GM23338 (cell line): ENCODE results near the gene GNB2.

Experiments used
- CREB1 ChIP-seq: fragments of 250-450 bp; sonication (Bioruptor Pico); IDR thresholded peaks from 2 replicates; pipeline ENCODE4 v1.5.0; 2020; ENCODE audit warnings: low read depth, mild to moderate bottlenecking, moderate library complexity
- EZH2 ChIP-seq: fragments of 200-600 bp; sonication (generic); IDR thresholded peaks from one replicate; pipeline ENCODE4 v1.8.0; 2017; ENCODE audit warnings: antibody characterized with exemption, mild to moderate bottlenecking, low read depth; ENCODE audit not compliant: unreplicated experiment
- EZH2phosphoT487 ChIP-seq: fragments of 200-600 bp; sonication (generic); IDR thresholded peaks from one replicate; pipeline ENCODE4 v1.8.1; 2018; ENCODE audit warnings: antibody characterized with exemption; ENCODE audit not compliant: unreplicated experiment
- JUNB ChIP-seq: IDR thresholded peaks from one replicate; pipeline ENCODE4 v1.6.1; 2016; ENCODE audit warnings: antibody characterized with exemption; ENCODE audit not compliant: unreplicated experiment
- NANOG ChIP-seq: IDR thresholded peaks from 2 replicates; pipeline ENCODE4 v1.6.1; 2016; ENCODE audit warnings: antibody characterized with exemption, borderline replicate concordance
- POLR2AphosphoS5 ChIP-seq: IDR thresholded peaks from 2 replicates; pipeline ENCODE4 v1.6.1; 2016; ENCODE audit warnings: antibody characterized with exemption, low read depth
- STAT1 ChIP-seq: IDR thresholded peaks from one replicate; pipeline ENCODE4 v1.6.1; 2016; ENCODE audit warnings: antibody characterized with exemption; ENCODE audit not compliant: unreplicated experiment
- ZNF331 ChIP-seq: fragments of 250-450 bp; sonication (Bioruptor Pico); IDR thresholded peaks from 2 replicates; pipeline ENCODE4 v1.5.0; 2020; ENCODE audit warnings: low read depth, mild to moderate bottlenecking, moderate library complexity
- TF ChIP-seq, protein P1 (sequence below), 2 experiments: fragments of 200-600 bp in 1 of 2; sonication (generic) in 1 of 2; conservative IDR thresholded peaks; 2 replicates each; pipeline versions ENCODE4 v1.5.1 to v1.6.1; 2016 to 2017; ENCODE audit warnings: antibody characterized with exemption in 2 of 2, low read depth in 2 of 2, mild to moderate bottlenecking in 2 of 2, moderate library complexity in 1 of 2
- TF ChIP-seq, protein P2 (sequence below): IDR thresholded peaks from 2 replicates; pipeline ENCODE4 v1.6.1; 2016; ENCODE audit warnings: antibody characterized with exemption
- TF ChIP-seq, protein P3 (sequence below): IDR thresholded peaks from one replicate; pipeline ENCODE4 v1.6.1; 2018; ENCODE audit warnings: antibody characterized with exemption; ENCODE audit not compliant: unreplicated experiment
- TF ChIP-seq, protein P4 (sequence below): fragments of 250-450 bp; sonication (Bioruptor Pico); IDR thresholded peaks from 2 replicates; pipeline ENCODE4 v1.5.0; 2020; ENCODE audit warnings: mild to moderate bottlenecking, moderate library complexity

DNA sequence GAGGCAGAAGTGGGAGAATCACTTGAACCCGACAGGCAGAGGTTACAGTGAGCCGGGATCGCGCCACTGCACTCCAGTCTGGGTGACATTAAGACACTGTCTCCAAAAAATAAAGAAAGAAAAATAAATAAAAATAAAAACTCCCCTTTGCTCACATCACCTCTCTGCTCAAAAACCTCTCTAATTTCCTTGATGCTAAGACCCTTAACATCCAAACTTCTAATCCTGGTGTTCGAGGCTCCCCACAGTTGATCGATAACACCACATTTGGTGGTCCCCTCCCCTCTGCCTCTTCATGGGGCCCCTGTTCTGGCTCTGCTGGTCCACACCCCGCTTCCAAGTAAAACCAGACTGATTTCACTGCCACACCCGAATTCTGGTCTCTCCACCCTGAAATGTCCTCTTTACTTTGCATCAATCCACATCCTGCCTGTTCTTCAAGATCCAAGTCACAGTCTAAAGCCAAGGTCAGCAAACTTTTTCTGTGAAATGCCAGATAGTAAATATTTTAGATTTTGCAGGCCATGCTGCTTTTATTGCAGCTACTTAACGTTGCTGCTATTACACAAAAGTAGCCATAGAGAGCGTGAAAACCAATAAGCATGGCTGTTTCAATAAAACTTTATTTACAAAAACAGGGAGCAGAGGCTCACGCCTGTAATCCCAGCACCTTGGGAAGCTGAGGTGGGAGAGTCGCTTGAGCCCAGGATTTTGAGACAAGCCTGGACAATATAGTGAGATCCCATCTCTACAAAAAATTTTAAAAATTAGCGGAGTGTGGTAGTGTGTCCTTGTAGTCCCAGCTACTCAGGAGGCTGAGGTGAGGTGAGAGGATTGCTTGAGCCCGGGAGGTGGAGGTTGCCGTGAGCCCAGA lies 49.4 kb upstream of the GNB2 start:
- TF ChIP-seq, protein P1, sequence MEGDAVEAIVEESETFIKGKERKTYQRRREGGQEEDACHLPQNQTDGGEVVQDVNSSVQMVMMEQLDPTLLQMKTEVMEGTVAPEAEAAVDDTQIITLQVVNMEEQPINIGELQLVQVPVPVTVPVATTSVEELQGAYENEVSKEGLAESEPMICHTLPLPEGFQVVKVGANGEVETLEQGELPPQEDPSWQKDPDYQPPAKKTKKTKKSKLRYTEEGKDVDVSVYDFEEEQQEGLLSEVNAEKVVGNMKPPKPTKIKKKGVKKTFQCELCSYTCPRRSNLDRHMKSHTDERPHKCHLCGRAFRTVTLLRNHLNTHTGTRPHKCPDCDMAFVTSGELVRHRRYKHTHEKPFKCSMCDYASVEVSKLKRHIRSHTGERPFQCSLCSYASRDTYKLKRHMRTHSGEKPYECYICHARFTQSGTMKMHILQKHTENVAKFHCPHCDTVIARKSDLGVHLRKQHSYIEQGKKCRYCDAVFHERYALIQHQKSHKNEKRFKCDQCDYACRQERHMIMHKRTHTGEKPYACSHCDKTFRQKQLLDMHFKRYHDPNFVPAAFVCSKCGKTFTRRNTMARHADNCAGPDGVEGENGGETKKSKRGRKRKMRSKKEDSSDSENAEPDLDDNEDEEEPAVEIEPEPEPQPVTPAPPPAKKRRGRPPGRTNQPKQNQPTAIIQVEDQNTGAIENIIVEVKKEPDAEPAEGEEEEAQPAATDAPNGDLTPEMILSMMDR (conservative IDR thresholded peaks at IDR 0.05; ENCODE audit: low read depth in 2 of 2) = no peak
- no peak for TF ChIP-seq EZH2phosphoT487
- TF ChIP-seq, protein P2, sequence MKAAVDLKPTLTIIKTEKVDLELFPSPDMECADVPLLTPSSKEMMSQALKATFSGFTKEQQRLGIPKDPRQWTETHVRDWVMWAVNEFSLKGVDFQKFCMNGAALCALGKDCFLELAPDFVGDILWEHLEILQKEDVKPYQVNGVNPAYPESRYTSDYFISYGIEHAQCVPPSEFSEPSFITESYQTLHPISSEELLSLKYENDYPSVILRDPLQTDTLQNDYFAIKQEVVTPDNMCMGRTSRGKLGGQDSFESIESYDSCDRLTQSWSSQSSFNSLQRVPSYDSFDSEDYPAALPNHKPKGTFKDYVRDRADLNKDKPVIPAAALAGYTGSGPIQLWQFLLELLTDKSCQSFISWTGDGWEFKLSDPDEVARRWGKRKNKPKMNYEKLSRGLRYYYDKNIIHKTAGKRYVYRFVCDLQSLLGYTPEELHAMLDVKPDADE = no peak
- TF ChIP-seq, protein P3, sequence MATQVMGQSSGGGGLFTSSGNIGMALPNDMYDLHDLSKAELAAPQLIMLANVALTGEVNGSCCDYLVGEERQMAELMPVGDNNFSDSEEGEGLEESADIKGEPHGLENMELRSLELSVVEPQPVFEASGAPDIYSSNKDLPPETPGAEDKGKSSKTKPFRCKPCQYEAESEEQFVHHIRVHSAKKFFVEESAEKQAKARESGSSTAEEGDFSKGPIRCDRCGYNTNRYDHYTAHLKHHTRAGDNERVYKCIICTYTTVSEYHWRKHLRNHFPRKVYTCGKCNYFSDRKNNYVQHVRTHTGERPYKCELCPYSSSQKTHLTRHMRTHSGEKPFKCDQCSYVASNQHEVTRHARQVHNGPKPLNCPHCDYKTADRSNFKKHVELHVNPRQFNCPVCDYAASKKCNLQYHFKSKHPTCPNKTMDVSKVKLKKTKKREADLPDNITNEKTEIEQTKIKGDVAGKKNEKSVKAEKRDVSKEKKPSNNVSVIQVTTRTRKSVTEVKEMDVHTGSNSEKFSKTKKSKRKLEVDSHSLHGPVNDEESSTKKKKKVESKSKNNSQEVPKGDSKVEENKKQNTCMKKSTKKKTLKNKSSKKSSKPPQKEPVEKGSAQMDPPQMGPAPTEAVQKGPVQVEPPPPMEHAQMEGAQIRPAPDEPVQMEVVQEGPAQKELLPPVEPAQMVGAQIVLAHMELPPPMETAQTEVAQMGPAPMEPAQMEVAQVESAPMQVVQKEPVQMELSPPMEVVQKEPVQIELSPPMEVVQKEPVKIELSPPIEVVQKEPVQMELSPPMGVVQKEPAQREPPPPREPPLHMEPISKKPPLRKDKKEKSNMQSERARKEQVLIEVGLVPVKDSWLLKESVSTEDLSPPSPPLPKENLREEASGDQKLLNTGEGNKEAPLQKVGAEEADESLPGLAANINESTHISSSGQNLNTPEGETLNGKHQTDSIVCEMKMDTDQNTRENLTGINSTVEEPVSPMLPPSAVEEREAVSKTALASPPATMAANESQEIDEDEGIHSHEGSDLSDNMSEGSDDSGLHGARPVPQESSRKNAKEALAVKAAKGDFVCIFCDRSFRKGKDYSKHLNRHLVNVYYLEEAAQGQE = no peak
- TF ChIP-seq EZH2 = no peak
- no peak for TF ChIP-seq POLR2AphosphoS5
- TF ChIP-seq ZNF331 (CRISPR knock-in tag) = no peak
- no peak for TF ChIP-seq JUNB
- TF ChIP-seq CREB1 (CRISPR knock-in tag) = no peak
- TF ChIP-seq STAT1 = no peak
- TF ChIP-seq, protein P4, sequence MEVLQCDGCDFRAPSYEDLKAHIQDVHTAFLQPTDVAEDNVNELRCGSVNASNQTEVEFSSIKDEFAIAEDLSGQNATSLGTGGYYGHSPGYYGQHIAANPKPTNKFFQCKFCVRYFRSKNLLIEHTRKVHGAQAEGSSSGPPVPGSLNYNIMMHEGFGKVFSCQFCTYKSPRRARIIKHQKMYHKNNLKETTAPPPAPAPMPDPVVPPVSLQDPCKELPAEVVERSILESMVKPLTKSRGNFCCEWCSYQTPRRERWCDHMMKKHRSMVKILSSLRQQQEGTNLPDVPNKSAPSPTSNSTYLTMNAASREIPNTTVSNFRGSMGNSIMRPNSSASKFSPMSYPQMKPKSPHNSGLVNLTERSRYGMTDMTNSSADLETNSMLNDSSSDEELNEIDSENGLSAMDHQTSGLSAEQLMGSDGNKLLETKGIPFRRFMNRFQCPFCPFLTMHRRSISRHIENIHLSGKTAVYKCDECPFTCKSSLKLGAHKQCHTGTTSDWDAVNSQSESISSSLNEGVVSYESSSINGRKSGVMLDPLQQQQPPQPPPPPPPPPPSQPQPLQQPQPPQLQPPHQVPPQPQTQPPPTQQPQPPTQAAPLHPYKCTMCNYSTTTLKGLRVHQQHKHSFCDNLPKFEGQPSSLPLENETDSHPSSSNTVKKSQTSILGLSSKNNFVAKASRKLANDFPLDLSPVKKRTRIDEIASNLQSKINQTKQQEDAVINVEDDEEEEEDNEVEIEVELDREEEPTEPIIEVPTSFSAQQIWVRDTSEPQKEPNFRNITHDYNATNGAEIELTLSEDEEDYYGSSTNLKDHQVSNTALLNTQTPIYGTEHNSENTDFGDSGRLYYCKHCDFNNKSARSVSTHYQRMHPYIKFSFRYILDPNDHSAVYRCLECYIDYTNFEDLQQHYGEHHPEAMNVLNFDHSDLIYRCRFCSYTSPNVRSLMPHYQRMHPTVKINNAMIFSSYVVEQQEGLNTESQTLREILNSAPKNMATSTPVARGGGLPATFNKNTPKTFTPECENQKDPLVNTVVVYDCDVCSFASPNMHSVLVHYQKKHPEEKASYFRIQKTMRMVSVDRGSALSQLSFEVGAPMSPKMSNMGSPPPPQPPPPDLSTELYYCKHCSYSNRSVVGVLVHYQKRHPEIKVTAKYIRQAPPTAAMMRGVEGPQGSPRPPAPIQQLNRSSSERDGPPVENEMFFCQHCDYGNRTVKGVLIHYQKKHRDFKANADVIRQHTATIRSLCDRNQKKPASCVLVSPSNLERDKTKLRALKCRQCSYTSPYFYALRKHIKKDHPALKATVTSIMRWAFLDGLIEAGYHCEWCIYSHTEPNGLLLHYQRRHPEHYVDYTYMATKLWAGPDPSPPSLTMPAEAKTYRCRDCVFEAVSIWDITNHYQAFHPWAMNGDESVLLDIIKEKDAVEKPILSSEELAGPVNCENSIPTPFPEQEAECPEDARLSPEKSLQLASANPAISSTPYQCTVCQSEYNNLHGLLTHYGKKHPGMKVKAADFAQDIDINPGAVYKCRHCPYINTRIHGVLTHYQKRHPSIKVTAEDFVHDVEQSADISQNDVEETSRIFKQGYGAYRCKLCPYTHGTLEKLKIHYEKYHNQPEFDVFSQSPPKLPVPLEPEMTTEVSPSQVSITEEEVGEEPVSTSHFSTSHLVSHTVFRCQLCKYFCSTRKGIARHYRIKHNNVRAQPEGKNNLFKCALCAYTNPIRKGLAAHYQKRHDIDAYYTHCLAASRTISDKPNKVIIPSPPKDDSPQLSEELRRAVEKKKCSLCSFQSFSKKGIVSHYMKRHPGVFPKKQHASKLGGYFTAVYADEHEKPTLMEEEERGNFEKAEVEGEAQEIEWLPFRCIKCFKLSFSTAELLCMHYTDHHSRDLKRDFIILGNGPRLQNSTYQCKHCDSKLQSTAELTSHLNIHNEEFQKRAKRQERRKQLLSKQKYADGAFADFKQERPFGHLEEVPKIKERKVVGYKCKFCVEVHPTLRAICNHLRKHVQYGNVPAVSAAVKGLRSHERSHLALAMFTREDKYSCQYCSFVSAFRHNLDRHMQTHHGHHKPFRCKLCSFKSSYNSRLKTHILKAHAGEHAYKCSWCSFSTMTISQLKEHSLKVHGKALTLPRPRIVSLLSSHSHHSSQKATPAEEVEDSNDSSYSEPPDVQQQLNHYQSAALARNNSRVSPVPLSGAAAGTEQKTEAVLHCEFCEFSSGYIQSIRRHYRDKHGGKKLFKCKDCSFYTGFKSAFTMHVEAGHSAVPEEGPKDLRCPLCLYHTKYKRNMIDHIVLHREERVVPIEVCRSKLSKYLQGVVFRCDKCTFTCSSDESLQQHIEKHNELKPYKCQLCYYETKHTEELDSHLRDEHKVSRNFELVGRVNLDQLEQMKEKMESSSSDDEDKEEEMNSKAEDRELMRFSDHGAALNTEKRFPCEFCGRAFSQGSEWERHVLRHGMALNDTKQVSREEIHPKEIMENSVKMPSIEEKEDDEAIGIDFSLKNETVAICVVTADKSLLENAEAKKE = no peak
- TF ChIP-seq NANOG = no peak
